Measurements from ENCODE around the gene C9orf43. TPM values are rescaled to one million over a fixed set of nuclear protein-coding genes. Genes with fewer than 3 reads are reported as not detected.

Gene C9orf43
- total and polyA plus RNA-seq, 10 of the 15 experiments (the other 5 are each of a cell fraction or from before 2014, with no cell fraction given), result 0.08 to 0.79 (median 0.55) TPM

DNA sequence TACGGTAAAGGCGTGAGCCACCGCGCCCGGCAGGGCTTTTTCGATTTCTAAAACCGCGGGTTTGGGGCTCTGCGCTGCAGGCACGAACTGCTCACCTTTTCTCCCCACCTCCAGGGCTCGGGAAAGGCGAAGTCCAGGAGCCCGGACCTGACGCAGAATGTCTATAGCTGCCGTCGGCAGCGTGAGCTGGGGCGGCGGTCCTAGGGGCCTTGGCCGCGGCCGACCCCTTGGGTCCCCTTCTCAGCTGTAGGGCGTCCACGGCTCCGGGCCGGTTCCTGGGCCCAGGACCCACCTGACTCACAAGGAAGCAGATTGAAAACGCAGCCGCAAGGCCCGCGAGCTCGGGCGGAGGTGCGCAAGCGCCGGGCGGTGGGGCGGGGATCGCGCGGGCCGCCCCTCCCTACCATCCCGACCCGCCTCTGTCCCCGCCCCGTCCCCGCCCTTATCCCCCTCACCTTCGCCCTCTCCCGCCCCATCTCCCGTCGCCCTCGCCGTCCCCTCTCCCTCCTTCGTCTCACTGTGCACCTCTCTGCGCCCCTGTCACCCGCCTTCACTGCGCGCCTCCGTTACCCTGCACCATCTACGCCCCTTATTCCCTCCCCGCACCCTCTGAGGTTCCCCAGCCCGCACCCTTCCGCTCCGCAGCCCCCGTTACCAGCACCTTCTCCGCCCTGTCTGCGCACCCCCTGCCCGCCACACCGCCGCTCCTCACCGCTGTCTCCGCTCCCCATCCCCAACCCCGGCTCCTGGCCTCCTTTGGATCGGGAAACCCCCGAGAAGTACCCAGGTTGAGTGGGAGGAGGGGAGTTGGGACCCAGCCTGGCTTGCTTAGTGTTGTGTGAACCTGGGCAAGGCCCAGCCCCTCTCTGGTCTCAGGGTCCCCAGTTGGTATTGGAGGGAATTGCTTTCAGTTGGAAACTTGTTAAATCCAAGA lies 33.6 kb upstream of the C9orf43 start, which contains the start of gene HDHD3 (continued):
- TF ChIP-seq, protein P1, sequence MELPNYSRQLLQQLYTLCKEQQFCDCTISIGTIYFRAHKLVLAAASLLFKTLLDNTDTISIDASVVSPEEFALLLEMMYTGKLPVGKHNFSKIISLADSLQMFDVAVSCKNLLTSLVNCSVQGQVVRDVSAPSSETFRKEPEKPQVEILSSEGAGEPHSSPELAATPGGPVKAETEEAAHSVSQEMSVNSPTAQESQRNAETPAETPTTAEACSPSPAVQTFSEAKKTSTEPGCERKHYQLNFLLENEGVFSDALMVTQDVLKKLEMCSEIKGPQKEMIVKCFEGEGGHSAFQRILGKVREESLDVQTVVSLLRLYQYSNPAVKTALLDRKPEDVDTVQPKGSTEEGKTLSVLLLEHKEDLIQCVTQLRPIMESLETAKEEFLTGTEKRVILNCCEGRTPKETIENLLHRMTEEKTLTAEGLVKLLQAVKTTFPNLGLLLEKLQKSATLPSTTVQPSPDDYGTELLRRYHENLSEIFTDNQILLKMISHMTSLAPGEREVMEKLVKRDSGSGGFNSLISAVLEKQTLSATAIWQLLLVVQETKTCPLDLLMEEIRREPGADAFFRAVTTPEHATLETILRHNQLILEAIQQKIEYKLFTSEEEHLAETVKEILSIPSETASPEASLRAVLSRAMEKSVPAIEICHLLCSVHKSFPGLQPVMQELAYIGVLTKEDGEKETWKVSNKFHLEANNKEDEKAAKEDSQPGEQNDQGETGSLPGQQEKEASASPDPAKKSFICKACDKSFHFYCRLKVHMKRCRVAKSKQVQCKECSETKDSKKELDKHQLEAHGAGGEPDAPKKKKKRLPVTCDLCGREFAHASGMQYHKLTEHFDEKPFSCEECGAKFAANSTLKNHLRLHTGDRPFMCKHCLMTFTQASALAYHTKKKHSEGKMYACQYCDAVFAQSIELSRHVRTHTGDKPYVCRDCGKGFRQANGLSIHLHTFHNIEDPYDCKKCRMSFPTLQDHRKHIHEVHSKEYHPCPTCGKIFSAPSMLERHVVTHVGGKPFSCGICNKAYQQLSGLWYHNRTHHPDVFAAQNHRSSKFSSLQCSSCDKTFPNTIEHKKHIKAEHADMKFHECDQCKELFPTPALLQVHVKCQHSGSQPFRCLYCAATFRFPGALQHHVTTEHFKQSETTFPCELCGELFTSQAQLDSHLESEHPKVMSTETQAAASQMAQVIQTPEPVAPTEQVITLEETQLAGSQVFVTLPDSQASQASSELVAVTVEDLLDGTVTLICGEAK (IDR thresholded peaks at IDR 0.05; ENCODE audit: borderline replicate concordance), result no peak
- TF ChIP-seq FOXM1 (IDR thresholded peaks at IDR 0.05; ENCODE audit: low read depth, low read length) (no peak), PML (IDR thresholded peaks at IDR 0.05; ENCODE audit: low read length) (no peak), MYB (IDR thresholded peaks at IDR 0.05; ENCODE audit: borderline replicate concordance, low read depth, low read length) (no peak), IKZF1 (conservative IDR thresholded peaks at IDR 0.05) (peak; percentile 75), GATAD2B (conservative IDR thresholded peaks at IDR 0.05; ENCODE audit: low read depth) (peak; percentile 54), BMI1 (IDR thresholded peaks at IDR 0.05; ENCODE audit: borderline replicate concordance) (no peak), ZNF217 (IDR thresholded peaks at IDR 0.05) (peak; percentile 27; the same call in 1 of the 2 replicates), ZNF24 (IDR thresholded peaks at IDR 0.05) (no peak), ESRRA (IDR thresholded peaks at IDR 0.05; ENCODE audit: low read length) (no peak), KAT2A (conservative IDR thresholded peaks at IDR 0.05; ENCODE audit: control insufficient read depth, low read depth, low read length) (no peak)
- TF ChIP-seq, protein P2, sequence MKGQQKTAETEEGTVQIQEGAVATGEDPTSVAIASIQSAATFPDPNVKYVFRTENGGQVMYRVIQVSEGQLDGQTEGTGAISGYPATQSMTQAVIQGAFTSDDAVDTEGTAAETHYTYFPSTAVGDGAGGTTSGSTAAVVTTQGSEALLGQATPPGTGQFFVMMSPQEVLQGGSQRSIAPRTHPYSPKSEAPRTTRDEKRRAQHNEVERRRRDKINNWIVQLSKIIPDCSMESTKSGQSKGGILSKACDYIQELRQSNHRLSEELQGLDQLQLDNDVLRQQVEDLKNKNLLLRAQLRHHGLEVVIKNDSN (IDR thresholded peaks at IDR 0.05; ENCODE audit: borderline replicate concordance, extremely low read length, insufficient read depth, low read depth, low read length), result no peak
- TF ChIP-seq, protein P3, sequence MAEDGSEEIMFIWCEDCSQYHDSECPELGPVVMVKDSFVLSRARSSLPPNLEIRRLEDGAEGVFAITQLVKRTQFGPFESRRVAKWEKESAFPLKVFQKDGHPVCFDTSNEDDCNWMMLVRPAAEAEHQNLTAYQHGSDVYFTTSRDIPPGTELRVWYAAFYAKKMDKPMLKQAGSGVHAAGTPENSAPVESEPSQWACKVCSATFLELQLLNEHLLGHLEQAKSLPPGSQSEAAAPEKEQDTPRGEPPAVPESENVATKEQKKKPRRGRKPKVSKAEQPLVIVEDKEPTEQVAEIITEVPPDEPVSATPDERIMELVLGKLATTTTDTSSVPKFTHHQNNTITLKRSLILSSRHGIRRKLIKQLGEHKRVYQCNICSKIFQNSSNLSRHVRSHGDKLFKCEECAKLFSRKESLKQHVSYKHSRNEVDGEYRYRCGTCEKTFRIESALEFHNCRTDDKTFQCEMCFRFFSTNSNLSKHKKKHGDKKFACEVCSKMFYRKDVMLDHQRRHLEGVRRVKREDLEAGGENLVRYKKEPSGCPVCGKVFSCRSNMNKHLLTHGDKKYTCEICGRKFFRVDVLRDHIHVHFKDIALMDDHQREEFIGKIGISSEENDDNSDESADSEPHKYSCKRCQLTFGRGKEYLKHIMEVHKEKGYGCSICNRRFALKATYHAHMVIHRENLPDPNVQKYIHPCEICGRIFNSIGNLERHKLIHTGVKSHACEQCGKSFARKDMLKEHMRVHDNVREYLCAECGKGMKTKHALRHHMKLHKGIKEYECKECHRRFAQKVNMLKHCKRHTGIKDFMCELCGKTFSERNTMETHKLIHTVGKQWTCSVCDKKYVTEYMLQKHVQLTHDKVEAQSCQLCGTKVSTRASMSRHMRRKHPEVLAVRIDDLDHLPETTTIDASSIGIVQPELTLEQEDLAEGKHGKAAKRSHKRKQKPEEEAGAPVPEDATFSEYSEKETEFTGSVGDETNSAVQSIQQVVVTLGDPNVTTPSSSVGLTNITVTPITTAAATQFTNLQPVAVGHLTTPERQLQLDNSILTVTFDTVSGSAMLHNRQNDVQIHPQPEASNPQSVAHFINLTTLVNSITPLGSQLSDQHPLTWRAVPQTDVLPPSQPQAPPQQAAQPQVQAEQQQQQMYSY (CRISPR knock-in tag; IDR thresholded peaks at IDR 0.05), result no peak
- TF ChIP-seq, protein P4, sequence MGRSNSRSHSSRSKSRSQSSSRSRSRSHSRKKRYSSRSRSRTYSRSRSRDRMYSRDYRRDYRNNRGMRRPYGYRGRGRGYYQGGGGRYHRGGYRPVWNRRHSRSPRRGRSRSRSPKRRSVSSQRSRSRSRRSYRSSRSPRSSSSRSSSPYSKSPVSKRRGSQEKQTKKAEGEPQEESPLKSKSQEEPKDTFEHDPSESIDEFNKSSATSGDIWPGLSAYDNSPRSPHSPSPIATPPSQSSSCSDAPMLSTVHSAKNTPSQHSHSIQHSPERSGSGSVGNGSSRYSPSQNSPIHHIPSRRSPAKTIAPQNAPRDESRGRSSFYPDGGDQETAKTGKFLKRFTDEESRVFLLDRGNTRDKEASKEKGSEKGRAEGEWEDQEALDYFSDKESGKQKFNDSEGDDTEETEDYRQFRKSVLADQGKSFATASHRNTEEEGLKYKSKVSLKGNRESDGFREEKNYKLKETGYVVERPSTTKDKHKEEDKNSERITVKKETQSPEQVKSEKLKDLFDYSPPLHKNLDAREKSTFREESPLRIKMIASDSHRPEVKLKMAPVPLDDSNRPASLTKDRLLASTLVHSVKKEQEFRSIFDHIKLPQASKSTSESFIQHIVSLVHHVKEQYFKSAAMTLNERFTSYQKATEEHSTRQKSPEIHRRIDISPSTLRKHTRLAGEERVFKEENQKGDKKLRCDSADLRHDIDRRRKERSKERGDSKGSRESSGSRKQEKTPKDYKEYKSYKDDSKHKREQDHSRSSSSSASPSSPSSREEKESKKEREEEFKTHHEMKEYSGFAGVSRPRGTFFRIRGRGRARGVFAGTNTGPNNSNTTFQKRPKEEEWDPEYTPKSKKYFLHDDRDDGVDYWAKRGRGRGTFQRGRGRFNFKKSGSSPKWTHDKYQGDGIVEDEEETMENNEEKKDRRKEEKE (IDR thresholded peaks at IDR 0.05), result no peak
- TF ChIP-seq, protein P5, sequence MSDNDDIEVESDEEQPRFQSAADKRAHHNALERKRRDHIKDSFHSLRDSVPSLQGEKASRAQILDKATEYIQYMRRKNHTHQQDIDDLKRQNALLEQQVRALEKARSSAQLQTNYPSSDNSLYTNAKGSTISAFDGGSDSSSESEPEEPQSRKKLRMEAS (IDR thresholded peaks at IDR 0.05; ENCODE audit: low read depth, low read length), result no peak
